Upper lobe of left lung (tissue), 6 donors: Measurements from ENCODE around the gene TK2. TPM values are rescaled to one million over a fixed set of nuclear protein-coding genes. Genes with fewer than 3 reads are reported as not detected.

ENCODE experiments used
- ATAC-seq, 2 donors: fragments of 200-7000 bp; cut with Tn5 transposase; one replicate each; pipeline ENCODE4 v1.9.1; 2022; ENCODE audit warnings: mild to moderate bottlenecking in 2 of 2, moderate library complexity in 2 of 2; ENCODE audit not compliant: low FRiP score in 2 of 2
- DNase-seq, 2 donors: peaks; one replicate each; pipeline ENCODE4 v3.0.0-alpha.2; 2019 to 2020
- H3K27ac ChIP-seq, 4 donors: fragments of 200-600 bp; sonication (generic); one replicate each; pipeline ENCODE4 v1.5.1; 2016 to 2019
- H3K27me3 ChIP-seq, 4 donors: fragments of 200-600 bp; sonication (generic); one replicate each; pipeline ENCODE4 v1.5.1; 2017 to 2019
- H3K36me3 ChIP-seq, 4 donors: fragments of 200-600 bp; sonication (generic); one replicate each; pipeline ENCODE4 v1.5.1; 2016 to 2019
- H3K4me1 ChIP-seq, 4 donors: fragments of 200-600 bp; sonication (generic); one replicate each; pipeline ENCODE4 v1.5.1; 2018 to 2019
- H3K4me3 ChIP-seq, 4 donors: fragments of 200-600 bp; sonication (generic); one replicate each; pipeline ENCODE4 v1.5.1; 2017 to 2019; ENCODE audit warnings: mild to moderate bottlenecking in 2 of 4, moderate library complexity in 1 of 4
- H3K9me3 ChIP-seq, 4 donors: fragments of 200-600 bp; sonication (generic); one replicate each; pipeline ENCODE4 v1.5.1; 2018 to 2019
- EP300 ChIP-seq, 4 donors: sonication (generic); formaldehyde crosslinking; IDR thresholded peaks; one replicate each; pipeline ENCODE4 v1.5.1; 2017; ENCODE audit warnings: antibody characterized with exemption in 4 of 4, control low read depth in 2 of 4
- POLR2A ChIP-seq, 4 donors: fragments of 450-650 bp; IDR thresholded peaks; one replicate each; pipeline ENCODE4 v1.5.1; 2016 to 2017; ENCODE audit warnings: antibody characterized with exemption in 4 of 4, mild to moderate bottlenecking in 2 of 4
- POLR2AphosphoS5 ChIP-seq, 2 donors: sonication (generic); formaldehyde crosslinking; IDR thresholded peaks; one replicate each; pipeline ENCODE4 v1.5.1; 2017; ENCODE audit warnings: antibody characterized with exemption in 2 of 2
- WGBS, 2 donors: methylation state at CpG; one replicate each; pipeline ENCODE4 v1.1.5; 2017 to 2018; 5-methylcytosine and 5-hydroxymethylcytosine counted together
- total RNA-seq, 6 donors: library from RNA; depleted of rRNA in 4 of 6; stranded (reverse); fragments of >200 nt in 4 of 6; gene quantifications; one replicate each; pipeline versions ENCODE4 v1.1.0 to v1.2.1, GENCODE V29; 2016 to 2021
- TF ChIP-seq, protein P1 (sequence below), 6 experiments: fragments of 450-650 bp in 4 of 6; fragments of 200-600 bp in 2 of 6; sonication (generic) in 2 of 6; IDR thresholded peaks; one replicate each; pipeline ENCODE4 v1.5.1; 2016 to 2019; ENCODE audit warnings: antibody characterized with exemption in 6 of 6
- donor health status: DM: no; HTN: no; CAD: no; lungs with moderate emphysema.
- donor health status: DM: no; HTN: yes; CAD: no; lungs with severe emphysema.

The TK2 gene
- total RNA-seq, 6 donors from 2014 or later = 28.2 to 54.0 (median 36.6) TPM

DNA sequence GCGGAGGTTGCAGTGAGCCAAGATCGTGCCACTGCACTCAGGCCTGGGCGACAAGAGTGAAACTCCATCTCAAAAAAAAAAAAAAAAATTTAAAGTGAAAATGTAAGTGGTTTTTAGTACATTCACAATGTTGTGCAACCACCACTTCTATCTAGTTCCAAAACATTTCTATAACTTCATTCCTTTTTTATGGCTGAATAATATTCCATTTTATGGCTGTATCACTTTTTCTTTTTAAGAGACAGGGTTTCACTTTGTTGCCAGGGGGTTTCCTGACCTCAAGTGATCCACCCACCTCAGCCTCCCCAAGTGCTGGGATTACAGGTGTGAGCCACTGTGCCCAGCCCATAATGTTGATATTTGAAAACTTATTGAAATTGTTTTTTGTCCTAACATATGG, 42.9 kb upstream of the TK2 start:
- no peak for ATAC-seq
- H3K36me3 ChIP-seq = no peaks in the 10 kb centered on the region
- H3K27ac ChIP-seq = no peak overlapping the region
- TF ChIP-seq, protein P1, sequence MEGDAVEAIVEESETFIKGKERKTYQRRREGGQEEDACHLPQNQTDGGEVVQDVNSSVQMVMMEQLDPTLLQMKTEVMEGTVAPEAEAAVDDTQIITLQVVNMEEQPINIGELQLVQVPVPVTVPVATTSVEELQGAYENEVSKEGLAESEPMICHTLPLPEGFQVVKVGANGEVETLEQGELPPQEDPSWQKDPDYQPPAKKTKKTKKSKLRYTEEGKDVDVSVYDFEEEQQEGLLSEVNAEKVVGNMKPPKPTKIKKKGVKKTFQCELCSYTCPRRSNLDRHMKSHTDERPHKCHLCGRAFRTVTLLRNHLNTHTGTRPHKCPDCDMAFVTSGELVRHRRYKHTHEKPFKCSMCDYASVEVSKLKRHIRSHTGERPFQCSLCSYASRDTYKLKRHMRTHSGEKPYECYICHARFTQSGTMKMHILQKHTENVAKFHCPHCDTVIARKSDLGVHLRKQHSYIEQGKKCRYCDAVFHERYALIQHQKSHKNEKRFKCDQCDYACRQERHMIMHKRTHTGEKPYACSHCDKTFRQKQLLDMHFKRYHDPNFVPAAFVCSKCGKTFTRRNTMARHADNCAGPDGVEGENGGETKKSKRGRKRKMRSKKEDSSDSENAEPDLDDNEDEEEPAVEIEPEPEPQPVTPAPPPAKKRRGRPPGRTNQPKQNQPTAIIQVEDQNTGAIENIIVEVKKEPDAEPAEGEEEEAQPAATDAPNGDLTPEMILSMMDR (IDR thresholded peaks at IDR 0.05) = no peak
- TF ChIP-seq EP300 (IDR thresholded peaks at IDR 0.05) = no peak
- no peak for TF ChIP-seq POLR2A (IDR thresholded peaks at IDR 0.05)
- no peak for TF ChIP-seq POLR2AphosphoS5 (IDR thresholded peaks at IDR 0.05)
- 95 to 99% methylated on average over 3 of the region's 3 CpGs for WGBS, 2 donors
- no peak for DNase-seq
- no peaks in the 10 kb centered on the region for H3K9me3 ChIP-seq
- H3K4me1 ChIP-seq = peaks cover 0 to 7% (median 2%) of the 10 kb centered on the region in 4 donors
- H3K27me3 ChIP-seq = no peaks in the 10 kb centered on the region
- no peak overlapping the region for H3K4me3 ChIP-seq

DNA sequence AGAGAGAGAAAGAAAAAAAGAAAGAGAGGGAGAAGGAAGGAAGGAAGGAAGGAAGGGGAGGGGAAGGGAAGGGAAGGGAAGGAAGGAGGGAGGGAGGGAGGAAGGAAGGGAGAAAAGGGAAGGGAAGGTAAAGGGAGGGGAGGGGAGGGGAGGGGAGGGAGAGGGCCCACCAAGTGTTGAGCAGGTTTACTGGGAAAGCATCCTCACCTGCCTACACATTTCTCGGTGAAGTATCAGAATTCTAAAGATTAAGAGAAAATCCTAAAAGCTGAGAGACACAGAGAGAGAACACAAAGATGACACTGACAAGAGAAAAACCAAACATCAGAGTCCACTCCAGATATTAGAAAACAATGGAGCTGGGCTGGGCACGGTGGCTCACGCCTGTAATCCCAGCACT, 42.3 kb upstream of the TK2 start:
- 88 to 92% methylated on average over 3 of the region's 3 CpGs for WGBS, 2 donors

DNA sequence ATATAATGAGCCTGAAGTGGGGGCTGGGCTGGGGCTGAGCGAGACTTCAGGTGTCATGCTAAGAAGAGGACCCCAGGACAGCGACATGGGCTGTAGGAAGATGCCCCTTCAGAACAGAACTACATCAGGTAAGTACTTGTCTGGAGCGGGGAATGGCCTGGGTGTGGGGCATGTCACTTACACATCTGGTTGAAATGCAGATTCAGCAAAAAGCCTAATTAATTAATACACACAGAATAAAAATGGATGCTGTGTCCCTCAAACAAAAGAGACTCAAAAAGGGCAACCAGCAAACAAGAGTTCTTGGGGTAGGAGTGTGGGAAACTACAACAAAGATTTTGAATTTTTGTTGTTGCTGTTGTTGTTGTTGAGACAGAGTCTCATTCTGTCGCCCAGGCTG, 41.1 kb upstream of the TK2 start:
- TF ChIP-seq POLR2AphosphoS5 (IDR thresholded peaks at IDR 0.05) = no peak
- no peak for TF ChIP-seq POLR2A (IDR thresholded peaks at IDR 0.05)
- TF ChIP-seq EP300 (IDR thresholded peaks at IDR 0.05) = no peak
- TF ChIP-seq, protein P1 (IDR thresholded peaks at IDR 0.05) = no peak
- Histone ChIP-seq H3K27ac (no peak overlapping the region), H3K27me3 (no peaks in the 10 kb centered on the region), H3K9me3 (no peaks in the 10 kb centered on the region), H3K4me1 (peaks cover 2 to 19% (median 17%) of the 10 kb centered on the region in 4 donors), H3K36me3 (no peaks in the 10 kb centered on the region), H3K4me3 (no peak overlapping the region)
- no peak for ATAC-seq
- no peak for DNase-seq
- WGBS, 2 donors = 94 to 96% methylated on average over 4 of the region's 4 CpGs

More for the DNA sequence above, 42.3 kb upstream of the TK2 start:
- ATAC-seq (no peak), DNase-seq (no peak)
- no peak for TF ChIP-seq EP300 (IDR thresholded peaks at IDR 0.05)
- no peak for TF ChIP-seq POLR2AphosphoS5 (IDR thresholded peaks at IDR 0.05)
- no peak for TF ChIP-seq POLR2A (IDR thresholded peaks at IDR 0.05)
- TF ChIP-seq, protein P1 (IDR thresholded peaks at IDR 0.05) = no peak
- H3K4me3 ChIP-seq = no peak overlapping the region
- no peaks in the 10 kb centered on the region for H3K36me3 ChIP-seq
- no peaks in the 10 kb centered on the region for H3K9me3 ChIP-seq
- H3K27me3 ChIP-seq = no peaks in the 10 kb centered on the region
- H3K27ac ChIP-seq = no peak overlapping the region
- peaks cover 0 to 10% (median 7%) of the 10 kb centered on the region in 4 donors for H3K4me1 ChIP-seq

DNA sequence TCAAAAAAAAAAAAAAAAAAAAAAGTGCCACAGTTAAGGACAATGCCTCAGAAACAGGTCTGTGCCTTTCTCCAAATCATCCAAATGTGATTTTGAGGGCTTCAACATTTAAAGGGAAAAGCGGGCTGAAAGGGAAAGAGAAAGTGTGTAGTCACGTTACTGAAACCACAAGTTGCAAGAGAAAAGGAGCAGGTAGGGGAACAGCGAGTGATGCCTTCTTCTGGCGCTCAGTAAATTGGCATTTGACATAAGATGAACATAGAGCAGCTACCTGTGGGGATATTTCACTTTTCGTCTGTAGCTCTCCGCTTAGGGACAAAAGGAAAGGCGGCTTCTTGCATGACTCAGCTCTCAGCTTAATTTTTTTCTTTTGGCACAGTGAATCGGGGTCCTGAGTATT, 40.4 kb upstream of the TK2 start:
- 59 to 71% methylated on average over 8 of the region's 8 CpGs for whole genome bisulfite sequencing, 2 donors
- no peaks in the 10 kb centered on the region for H3K9me3 ChIP-seq
- H3K4me3 ChIP-seq = no peak overlapping the region
- TF ChIP-seq, protein P1 (IDR thresholded peaks at IDR 0.05) = no peak
- no peak for TF ChIP-seq POLR2AphosphoS5 (IDR thresholded peaks at IDR 0.05)
- no peak for TF ChIP-seq EP300 (IDR thresholded peaks at IDR 0.05)
- no peak for TF ChIP-seq POLR2A (IDR thresholded peaks at IDR 0.05)
- H3K4me1 ChIP-seq = peaks cover 9 to 24% (median 23%) of the 10 kb centered on the region in 4 donors
- H3K36me3 ChIP-seq = no peaks in the 10 kb centered on the region
- no peaks in the 10 kb centered on the region for H3K27me3 ChIP-seq
- no peak for ATAC-seq
- DNase-seq = no peak
- H3K27ac ChIP-seq = peak overlapping the region in 1 of 4 donors; percentile 26

DNA sequence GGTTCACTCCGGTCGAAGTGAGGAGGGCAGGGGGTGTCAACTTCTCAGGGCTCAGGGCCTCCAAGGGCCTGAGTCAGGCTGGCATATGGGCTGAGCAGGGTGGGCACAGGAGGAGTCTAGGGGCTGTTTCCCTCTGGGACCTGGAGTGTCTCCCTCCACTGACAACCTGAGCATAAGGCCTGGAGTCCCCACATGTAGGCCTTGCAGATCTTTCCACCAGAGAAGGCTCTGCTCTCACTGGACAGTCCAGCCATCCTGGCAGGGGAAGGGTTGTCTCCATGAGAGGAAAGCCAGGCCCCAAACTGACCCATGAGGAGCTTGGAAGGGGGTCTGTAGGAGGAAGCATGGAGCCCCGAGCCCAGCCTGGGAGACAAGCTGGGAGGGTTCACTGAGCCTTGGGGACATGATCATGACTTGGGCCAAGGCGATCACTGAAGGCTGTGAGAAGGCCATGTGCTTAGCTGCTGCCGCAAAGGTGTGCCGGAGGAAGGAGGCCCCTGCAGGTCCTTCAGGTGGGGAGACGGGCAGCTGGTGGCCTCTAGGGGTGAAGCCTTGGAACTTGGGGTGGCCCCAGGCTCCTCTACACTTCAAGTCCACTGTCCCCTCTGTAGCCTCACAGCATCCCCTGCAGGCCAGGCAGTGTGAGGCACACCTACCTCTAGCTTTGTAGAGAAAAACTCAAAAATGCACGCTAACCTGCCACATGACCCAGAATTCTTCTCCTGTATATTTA, 39.2 kb upstream of the TK2 start:
- Histone ChIP-seq H3K4me1 (peaks cover 11 to 24% (median 23%) of the 10 kb centered on the region in 4 donors), H3K4me3 (no peak overlapping the region), H3K36me3 (no peaks in the 10 kb centered on the region), H3K27me3 (no peaks in the 10 kb centered on the region), H3K27ac (peak overlapping the region in 1 of 4 donors; percentile 30), H3K9me3 (no peaks in the 10 kb centered on the region)
- DNase-seq = peak in 1 of 2 donors; percentile 77
- TF ChIP-seq POLR2AphosphoS5 (IDR thresholded peaks at IDR 0.05) = no peak
- TF ChIP-seq, protein P1 (IDR thresholded peaks at IDR 0.05) = peak; percentile 45 to 72 (median 57)
- peak; percentile 78 to 84 for ATAC-seq
- 77 to 86% methylated on average over 4 to 8 of the region's 8 CpGs for WGBS, 2 donors
